ENCODE results near the gene KLK1.

Gene KLK1

DNA sequence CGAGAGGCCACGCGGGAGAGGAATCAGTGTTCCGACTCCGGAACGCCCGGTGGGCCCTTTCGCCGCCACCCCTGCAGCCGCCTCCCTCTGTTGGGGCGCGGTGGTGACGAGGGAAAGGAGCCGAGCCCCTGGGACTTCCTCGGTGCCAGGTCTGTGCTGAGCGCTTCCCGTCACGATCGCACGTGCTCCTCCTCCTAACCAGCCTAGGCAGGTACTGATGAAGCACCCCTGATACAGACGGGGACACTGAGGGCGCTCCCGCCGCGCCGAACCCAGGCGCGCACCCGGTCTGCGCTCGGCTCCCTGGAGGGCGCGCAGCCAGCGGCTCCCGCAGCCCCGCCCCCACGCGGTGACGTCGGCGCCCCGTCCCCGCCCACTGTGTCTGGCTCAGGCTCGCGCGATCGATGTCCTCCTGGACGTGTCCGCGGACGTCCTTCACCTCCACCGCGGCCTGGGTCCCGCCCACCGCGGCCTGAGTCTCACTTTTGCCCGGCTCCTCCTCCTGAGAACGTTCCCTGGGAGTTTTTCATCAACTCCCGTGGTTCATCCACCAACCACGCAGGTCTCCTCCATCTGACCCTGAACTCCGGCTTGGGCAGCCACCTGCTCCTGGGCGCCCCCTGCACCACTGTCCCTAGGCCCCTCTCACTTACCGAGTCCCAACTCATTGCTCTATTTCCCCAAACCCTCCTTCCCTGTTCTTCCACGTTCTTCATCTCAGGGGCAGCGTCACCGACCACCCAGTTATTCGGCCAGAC, 12.4 kb upstream of the KLK1 start:
- peak; percentile 58 to 68 for DNase-seq

DNA sequence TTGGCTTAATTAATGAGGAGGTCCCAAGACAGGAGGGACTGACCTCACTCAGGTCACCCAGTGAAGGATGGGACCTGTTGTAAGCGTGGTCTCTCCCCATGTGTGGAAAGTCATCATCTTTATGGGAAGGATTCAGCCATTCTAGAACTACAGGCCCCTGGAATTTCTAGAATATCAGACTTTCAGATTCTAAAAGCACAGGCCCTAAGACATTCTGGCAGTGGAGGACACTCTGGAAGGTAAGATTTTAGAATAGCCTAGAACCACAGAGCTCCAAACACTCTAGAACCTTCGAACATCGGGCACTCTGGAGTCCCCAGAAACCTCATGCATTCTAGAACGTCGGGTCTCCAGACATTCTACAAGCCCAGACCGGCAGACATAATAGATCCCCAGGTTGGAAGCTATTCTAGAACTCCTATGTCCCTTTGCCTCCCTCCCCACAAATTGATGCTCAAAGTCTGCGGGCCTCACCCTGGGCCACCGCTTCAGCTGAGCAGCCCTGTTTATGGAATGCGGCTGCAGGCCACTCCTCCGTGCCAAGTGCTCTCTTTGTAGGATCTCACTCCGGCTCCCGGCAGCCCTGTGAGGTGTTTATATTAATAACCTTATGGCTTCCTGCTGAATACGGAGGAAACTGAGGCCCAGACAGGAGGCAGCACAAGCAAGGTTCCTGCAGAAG, 11.7 kb upstream of the KLK1 start:
- DNase-seq = no peak

DNA sequence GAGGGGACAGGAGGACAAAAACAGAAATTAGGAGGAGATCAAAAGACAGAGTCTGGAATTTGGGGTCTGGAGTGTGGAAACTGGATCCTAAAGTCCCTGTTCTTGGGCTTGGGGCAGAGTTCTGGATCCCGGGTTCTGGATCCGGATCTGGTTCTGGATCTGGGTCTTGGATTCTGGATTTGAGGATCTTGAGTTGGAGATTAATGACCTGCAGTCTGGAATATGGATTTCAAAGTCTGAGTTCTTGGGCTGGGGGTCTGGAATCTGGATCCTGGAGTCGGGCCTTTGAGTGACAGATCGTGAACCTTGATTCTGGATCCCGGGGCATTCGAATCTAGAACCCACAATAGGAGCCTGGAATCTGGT, 10.2 kb upstream of the KLK1 start:
- no peak for DNase-seq

GRCh38 chr19:50833117-50833801, 9.7 kb upstream of the KLK1 start, which contains the start of gene KLK15:
KLK15 (minus strand) TSS chr19:50833574; CDS start chr19:50831492, 2,082 bp downstream.
- no peak for DNase-seq

DNA sequence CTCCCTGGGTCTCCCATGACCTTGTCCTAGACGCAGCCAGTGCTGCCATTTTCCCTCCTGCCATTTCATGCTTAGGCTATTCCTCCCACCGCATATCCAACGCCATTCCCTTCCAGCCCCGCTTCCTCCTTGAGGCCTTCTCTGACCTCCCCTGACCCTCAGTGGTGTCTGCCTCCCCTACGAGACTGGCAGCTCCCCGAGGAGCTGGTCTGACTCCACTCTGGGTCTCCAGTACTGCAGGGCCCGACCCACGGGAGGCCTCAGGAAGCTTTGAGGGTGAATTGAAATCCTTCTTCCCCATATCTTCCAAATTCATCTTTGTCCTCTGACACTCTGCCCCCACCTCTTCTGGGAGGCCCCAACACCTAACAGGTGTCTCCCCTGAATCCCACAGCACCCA, 9.1 kb upstream of the KLK1 start:
- no peak for DNase-seq

- no peak for DNase-seq
These were observed 7.4 kb upstream of the KLK1 start for GRCh38 chr19:50831026-50831396.

GRCh38 chr19:50830266-50831025, 6.9 kb upstream of the KLK1 start:
- no peak for DNase-seq

DNA sequence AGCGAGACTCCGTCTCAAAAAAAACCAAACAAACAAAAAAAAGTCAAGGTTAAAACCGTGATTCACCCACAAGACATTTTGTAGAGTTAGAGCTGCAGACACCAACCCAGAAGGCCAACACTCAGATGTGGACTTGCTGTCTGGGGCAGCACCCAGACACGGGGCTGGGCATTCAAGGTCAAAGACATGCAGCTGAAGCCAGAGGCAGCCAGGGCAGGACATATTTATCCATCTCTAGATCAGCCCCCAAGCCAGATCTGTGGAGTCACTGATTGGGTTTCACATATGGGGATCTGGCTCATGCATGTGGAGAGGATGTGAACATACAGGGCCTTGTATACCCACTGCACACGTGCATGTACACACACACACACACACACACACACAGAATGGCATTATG, 6.2 kb upstream of the KLK1 start:
- no peak for DNase-seq

DNA sequence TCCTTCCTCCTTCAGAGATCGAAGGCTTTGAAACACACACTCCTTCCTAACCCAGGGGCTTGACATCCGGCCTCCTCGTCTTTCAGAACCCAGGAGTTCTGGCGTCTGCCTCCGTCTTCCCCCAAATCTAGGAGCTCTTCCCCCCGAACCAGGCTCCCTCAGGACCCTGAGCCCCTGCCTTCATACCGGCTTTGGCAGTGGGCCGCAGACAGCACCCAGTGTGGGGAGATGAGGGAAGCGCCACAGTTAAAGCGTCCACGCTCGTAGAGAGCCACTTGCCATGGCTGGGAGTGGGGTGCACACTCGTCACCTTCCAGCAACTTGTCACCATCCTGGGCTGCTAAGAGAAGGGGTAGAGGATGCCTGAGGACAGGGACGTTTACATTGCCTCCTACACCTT, 3.9 kb upstream of the KLK1 start:
- DNase-seq = no peak

GRCh38 chr19:50826492-50827240, 3.1 kb upstream of the KLK1 start:
- no peak for DNase-seq

GRCh38 chr19:50822661-50823208, 852 bp downstream of the KLK1 start:
- DNase-seq = no peak

GRCh38 chr19:50821622-50822021, 2.0 kb downstream of the KLK1 start:
- DNase-seq = no peak

DNA sequence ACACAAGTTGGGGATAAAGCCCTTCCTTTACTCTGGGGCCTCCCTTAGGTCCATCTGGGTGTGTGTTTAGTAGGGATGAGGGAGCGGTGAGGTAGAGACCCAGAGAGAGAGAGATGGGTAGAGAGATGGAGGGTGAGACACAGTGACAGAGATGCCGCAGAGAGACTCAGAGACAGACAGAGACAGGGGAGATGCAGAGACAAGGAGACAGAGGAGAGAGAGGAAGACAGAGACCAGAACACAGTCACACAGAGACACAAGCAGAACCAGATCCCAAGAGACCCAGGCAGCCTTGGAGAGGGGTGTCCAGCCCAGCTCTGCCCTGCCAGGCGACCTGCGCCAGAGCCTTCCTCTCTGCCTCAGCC, 2.4 kb downstream of the KLK1 start:
- no peak for DNase-seq

- DNase-seq = no peak
These were observed 2.9 kb downstream of the KLK1 start for GRCh38 chr19:50820549-50821247.

DNA sequence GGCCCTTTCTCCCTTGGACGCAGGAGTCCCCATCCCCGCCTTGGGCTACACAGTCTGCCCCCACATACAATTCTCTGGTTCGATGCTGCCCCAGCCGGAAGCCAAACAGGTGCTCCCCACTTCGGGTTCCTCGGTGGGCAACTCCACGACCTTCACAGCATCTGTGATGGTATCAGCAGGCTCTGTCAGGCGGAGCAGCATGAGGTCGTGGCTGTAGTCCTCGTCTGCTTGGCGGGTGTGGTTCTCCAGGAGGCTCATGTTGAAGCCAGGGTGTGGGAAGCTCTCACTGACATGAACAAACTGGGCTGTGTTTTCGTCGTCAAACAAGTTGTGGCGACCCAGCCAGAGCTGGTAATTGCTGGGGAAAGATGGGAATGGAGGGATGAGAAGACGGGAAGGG, 3.5 kb downstream of the KLK1 start:
- no peak for DNase-seq

GRCh38 chr19:50819636-50820035, 4.0 kb downstream of the KLK1 start:
- DNase-seq = no peak

DNA sequence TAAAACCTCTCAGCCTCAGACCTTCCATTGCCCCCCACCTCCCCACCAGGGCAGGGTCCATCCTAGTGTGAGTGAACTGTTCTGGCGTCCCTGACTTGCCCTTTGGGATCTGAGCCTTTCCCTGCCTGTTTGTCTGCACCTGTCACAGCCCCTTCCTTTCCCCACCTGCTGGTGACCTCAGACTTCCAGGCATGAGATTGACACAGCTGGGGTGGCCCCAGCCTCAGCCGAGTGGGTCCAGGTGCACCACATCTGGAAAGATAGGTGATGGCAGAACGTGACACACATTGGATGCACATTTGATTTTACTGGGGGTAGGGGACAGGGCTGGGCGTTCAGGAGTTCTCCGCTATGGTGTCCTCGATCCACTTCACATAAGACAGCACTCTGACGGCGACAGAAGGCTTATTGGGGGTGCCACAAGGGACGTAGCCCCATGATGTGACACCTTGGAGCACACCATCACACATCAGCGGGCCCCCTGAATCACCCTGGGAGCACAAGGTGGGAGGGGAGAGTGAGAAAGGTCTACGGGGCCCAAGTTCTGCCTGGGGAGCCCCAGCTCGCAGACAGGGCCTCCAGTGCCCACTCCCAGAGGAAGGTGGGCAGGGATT, 4.6 kb downstream of the KLK1 start:
- DNase-seq = no peak

DNA sequence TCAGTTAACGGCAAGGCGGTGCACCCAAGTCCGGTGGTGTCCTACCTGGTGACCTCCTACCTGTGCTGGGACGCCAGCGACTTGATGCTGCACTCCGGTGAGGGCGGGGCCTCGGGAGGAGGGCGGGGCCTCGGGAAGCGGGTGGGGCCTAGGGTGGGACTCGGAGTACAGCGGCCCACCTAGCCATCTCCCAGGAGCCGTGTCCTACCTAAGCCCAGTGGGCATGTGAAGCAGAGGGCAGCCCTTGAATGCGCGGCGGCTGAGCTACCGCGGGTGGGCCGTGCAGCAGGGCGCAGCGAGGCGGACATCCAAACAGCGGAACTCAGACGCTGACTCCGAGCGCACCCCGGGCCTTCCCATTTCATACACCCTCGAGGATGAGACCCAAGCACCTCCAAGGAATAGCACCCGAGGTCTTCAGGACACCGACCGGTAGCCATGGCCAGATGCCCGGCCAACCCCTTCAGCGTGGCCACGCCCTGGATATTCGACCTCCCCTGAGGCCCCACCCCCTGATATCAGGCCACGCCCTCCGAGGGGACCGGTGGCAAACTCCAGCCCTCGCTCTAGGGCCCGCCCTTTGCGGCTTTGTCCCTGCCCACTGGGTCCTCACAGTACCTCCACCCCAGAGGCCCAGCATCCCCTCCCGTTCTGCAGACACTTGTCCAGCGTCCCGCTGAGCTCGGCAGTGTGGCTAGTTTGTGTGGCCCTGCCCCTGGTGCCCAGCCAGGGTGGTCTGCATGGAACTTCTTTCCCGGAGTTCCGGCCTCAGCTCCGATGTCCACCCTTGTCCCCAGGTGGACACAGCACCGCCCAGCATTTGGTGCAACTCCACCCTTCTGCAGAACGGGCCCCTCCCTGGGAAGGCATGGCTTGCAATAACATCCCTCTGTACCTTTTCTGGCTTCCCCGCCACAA, 5.4 kb downstream of the KLK1 start:
- peak; percentile 27 to 53 for DNase-seq

DNA sequence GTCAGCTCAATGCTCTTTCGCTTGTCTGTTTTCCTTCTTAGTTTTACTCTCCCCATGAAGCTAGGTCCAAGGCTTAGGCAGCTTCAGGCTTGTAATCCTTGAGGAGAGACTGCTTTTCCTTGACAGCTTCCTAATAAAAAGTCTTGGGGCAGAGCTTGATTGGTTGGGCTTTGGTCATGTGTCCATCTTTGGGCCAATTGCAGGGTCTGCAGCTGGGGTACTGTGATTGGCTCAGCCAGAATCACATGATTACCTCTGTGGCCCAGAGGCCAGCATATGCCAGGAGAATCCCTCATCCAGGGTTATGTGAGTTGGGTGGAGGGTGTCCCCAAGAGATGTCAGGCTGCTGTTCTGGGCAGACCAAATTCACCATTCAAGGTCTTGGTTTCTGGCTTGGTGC, 8.1 kb downstream of the KLK1 start:
- DNase-seq = no peak

DNA sequence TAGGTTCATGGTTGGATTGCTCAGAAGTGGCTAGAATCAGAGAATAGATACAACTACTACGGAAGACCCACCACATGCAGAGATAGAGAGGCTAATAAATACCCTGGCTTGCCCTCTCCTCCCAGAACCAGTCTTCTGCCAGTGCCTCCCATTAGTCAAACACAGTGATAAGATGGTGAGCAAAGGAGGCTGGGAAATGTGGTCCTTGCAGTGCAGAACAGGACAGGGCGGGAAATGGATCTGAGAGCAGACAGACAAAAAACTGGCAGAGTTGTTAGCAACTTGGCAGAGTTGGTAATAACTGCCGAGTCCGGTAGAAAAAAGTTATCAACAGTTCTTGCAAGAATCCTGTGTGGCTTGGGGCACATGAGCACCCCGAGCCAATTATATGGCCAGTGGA, 8.7 kb downstream of the KLK1 start:
- DNase-seq = no peak

Measured in CD4-positive, alpha-beta T cell treated with Interleukin-4 for 1 hour (primary cell).